ENCODE results near the gene NUP62. TPM values are rescaled to one million over a fixed set of nuclear protein-coding genes. Genes with fewer than 3 reads are reported as not detected.
A peak's percentile ranks its signal among the peaks of the same experiment; 100 is the strongest.

The NUP62 gene
- total and polyA plus RNA-seq, 10 donors: 17.3 to 60.9 (median 46.1) TPM

GRCh38 chr19:49904136-49904535 is 25.2 kb downstream of the NUP62 start:
- no peak overlapping the region for H3K4me3 ChIP-seq
- H3K27ac ChIP-seq: peak overlapping the region in 1 of 8 donors; percentile 31
- no peaks in the 10 kb centered on the region for H3K9me3 ChIP-seq
- WGBS, 5 donors: 8 to 41% (median 17%) methylated on average over 6 of the region's 6 CpGs
- peaks cover 0 to 39% (median 18%) of the 10 kb centered on the region in 6 donors for H3K4me1 ChIP-seq
- no peaks in the 10 kb centered on the region for H3K27me3 ChIP-seq (replicated peaks in 1 of 7)
- no peak for TF ChIP-seq POLR2A (IDR thresholded peaks at IDR 0.05)
- TF ChIP-seq CTCF (IDR thresholded peaks at IDR 0.05 in 8 of 11, conservative IDR thresholded peaks at IDR 0.05 in 3 of 11): no peak
- no peak for TF ChIP-seq POLR2AphosphoS5 (IDR thresholded peaks at IDR 0.05)
- H3K36me3 ChIP-seq: peaks cover 0 to 38% (median 17%) of the 10 kb centered on the region in 6 donors
- intact Hi-C loops (cut with DNase I; ENCODE audit: low total_unique reads): no loop called here
- DNase-seq: no peak

GRCh38 chr19:49896863-49897621 is 32.3 kb downstream of the NUP62 start, which contains the start of gene IL4I1:
IL4I1 (minus strand) TSS chr19:49896887; CDS start chr19:49896160, 727 bp downstream.
- peak within 1 kb of the TSS in 4 of 8 donors; percentile 13 to 57 (median 24) for H3K4me3 ChIP-seq
- 5 to 18% (median 7%) methylated on average over 19 to 20 of the region's 20 CpGs for WGBS, 5 donors
- peak; percentile 83 for DNase-seq
- no peaks in the 10 kb centered on the region for H3K9me3 ChIP-seq
- intact Hi-C loops (cut with DNase I; ENCODE audit: low total_unique reads): no loop called here
- TF ChIP-seq POLR2AphosphoS5 (IDR thresholded peaks at IDR 0.05) (peak in 2 of 3 donors; percentile 22 to 39), POLR2A (IDR thresholded peaks at IDR 0.05) (no peak)
- H3K36me3 ChIP-seq: no peaks in the 10 kb centered on the region
- H3K27ac ChIP-seq: peak within 1 kb of the TSS; percentile 3 to 83 (median 64)
- peaks cover 20 to 45% (median 34%) of the 10 kb centered on the region in 6 donors for H3K4me1 ChIP-seq
- H3K27me3 ChIP-seq (replicated peaks in 1 of 7): no peaks in the 10 kb centered on the region

- peaks cover 0 to 3% (median 0%) of the 10 kb centered on the region in 7 donors for H3K27me3 ChIP-seq (replicated peaks in 1 of 7)
- no peak for TF ChIP-seq POLR2A (IDR thresholded peaks at IDR 0.05)
- 56 to 74% (median 70%) methylated on average over 11 to 17 of the region's 17 CpGs for WGBS, 5 donors
- H3K4me1 ChIP-seq: peaks cover 20 to 54% (median 38%) of the 10 kb centered on the region in 6 donors
- no peaks in the 10 kb centered on the region for H3K36me3 ChIP-seq
- no peak for DNase-seq
- no peak overlapping the region for H3K4me3 ChIP-seq
- H3K27ac ChIP-seq: peak overlapping the region in 5 of 8 donors; percentile 39 to 83 (median 73)
- intact Hi-C loops (cut with DNase I; ENCODE audit: low total_unique reads): no loop called here
- H3K9me3 ChIP-seq: no peaks in the 10 kb centered on the region
Measured at GRCh38 chr19:49895566-49896297, 33.6 kb downstream of the NUP62 start.

GRCh38 chr19:49894879-49895565 is 34.3 kb downstream of the NUP62 start:
- Histone ChIP-seq H3K9me3 (no peaks in the 10 kb centered on the region), H3K36me3 (no peaks in the 10 kb centered on the region), H3K27me3 (replicated peaks in 1 of 7) (peaks cover 0 to 10% (median 0%) of the 10 kb centered on the region in 7 donors), H3K4me1 (peaks cover 25 to 61% (median 45%) of the 10 kb centered on the region in 6 donors), H3K27ac (peak overlapping the region in 1 of 8 donors; percentile 11), H3K4me3 (no peak overlapping the region)
- DNase-seq: no peak
- no peak for TF ChIP-seq POLR2AphosphoS5 (IDR thresholded peaks at IDR 0.05)
- TF ChIP-seq CTCF (IDR thresholded peaks at IDR 0.05 in 8 of 11, conservative IDR thresholded peaks at IDR 0.05 in 3 of 11): no peak
- no peak for TF ChIP-seq POLR2A (IDR thresholded peaks at IDR 0.05)
- WGBS, 5 donors: 77 to 90% (median 80%) methylated on average over 10 to 17 of the region's 17 CpGs
- intact Hi-C loops (cut with DNase I; ENCODE audit: low total_unique reads): no loop called here

All from spleen (tissue), 11 donors.